ENCODE results near the gene TMEM127.
"Not testable (repeated sequence)": the region's sequence is repeated elsewhere in the genome, so short reads cannot be mapped to it uniquely, and the experiment has no call there.

TMEM127 gene

GRCh38 chr2:96247009-96247408 lies 18.8 kb downstream of the TMEM127 start:
- in situ Hi-C loops (cut with MboI; ENCODE audit: low pct_unique_long_range_greater_than_20kb, low sequenced_read_pairs) = no loop called here
- DNase-seq = peak; percentile 41

- in situ Hi-C loops (cut with MboI; ENCODE audit: low pct_unique_long_range_greater_than_20kb, low sequenced_read_pairs) = no loop called here
- peak; percentile 54 for DNase-seq
Observed at GRCh38 chr2:96245609-96246390, 20.0 kb downstream of the TMEM127 start.

- in situ Hi-C loops (cut with MboI; ENCODE audit: low pct_unique_long_range_greater_than_20kb, low sequenced_read_pairs) = no loop called here
- no peak for DNase-seq
Observed at GRCh38 chr2:96243843-96244242, 22.0 kb downstream of the TMEM127 start.

- DNase-seq = peak; percentile 53
- in situ Hi-C loops (cut with MboI; ENCODE audit: low pct_unique_long_range_greater_than_20kb, low sequenced_read_pairs) = no loop called here
Observed at GRCh38 chr2:96241900-96242611, 23.7 kb downstream of the TMEM127 start.

GRCh38 chr2:96241227-96241626 lies 24.6 kb downstream of the TMEM127 start:
- in situ Hi-C loops (cut with MboI; ENCODE audit: low pct_unique_long_range_greater_than_20kb, low sequenced_read_pairs) = no loop called here
- DNase-seq = no peak

GRCh38 chr2:96240341-96241038 lies 25.3 kb downstream of the TMEM127 start:
- in situ Hi-C loops (cut with MboI; ENCODE audit: low pct_unique_long_range_greater_than_20kb, low sequenced_read_pairs) = no loop called here
- DNase-seq = no peak

GRCh38 chr2:96239745-96240264 lies 26.0 kb downstream of the TMEM127 start:
- no peak for DNase-seq
- in situ Hi-C loops (cut with MboI; ENCODE audit: low pct_unique_long_range_greater_than_20kb, low sequenced_read_pairs) = no loop called here

GRCh38 chr2:96239091-96239490 lies 26.7 kb downstream of the TMEM127 start:
- no peak for DNase-seq
- in situ Hi-C loops (cut with MboI; ENCODE audit: low pct_unique_long_range_greater_than_20kb, low sequenced_read_pairs) = no loop called here

- in situ Hi-C loops (cut with MboI; ENCODE audit: low pct_unique_long_range_greater_than_20kb, low sequenced_read_pairs) = no loop called here
- DNase-seq = no peak
Observed at GRCh38 chr2:96238266-96238665, 27.5 kb downstream of the TMEM127 start.

GRCh38 chr2:96236882-96237281 lies 28.9 kb downstream of the TMEM127 start:
- in situ Hi-C loops (cut with MboI; ENCODE audit: low pct_unique_long_range_greater_than_20kb, low sequenced_read_pairs) = no loop called here
- DNase-seq = no peak

GRCh38 chr2:96233880-96234316 lies 31.9 kb downstream of the TMEM127 start:
- peak; percentile 54 for DNase-seq
- in situ Hi-C loops (cut with MboI; ENCODE audit: low pct_unique_long_range_greater_than_20kb, low sequenced_read_pairs) = no loop called here

GRCh38 chr2:96233436-96233835 lies 32.4 kb downstream of the TMEM127 start:
- no peak for DNase-seq

GRCh38 chr2:96231316-96231715 lies 34.5 kb downstream of the TMEM127 start:
- no peak for DNase-seq
- in situ Hi-C loops (cut with MboI; ENCODE audit: low pct_unique_long_range_greater_than_20kb, low sequenced_read_pairs) = no loop called here

More at GRCh38 chr2:96233436-96233835, 32.4 kb downstream of the TMEM127 start:
- in situ Hi-C loops (cut with MboI; ENCODE audit: low pct_unique_long_range_greater_than_20kb, low sequenced_read_pairs) = no loop called here

GRCh38 chr2:96225016-96225533 lies 40.7 kb downstream of the TMEM127 start:
- in situ Hi-C loops (cut with MboI; ENCODE audit: low pct_unique_long_range_greater_than_20kb, low sequenced_read_pairs) = no loop called here
- peak; percentile 87 for DNase-seq

GRCh38 chr2:96221106-96221505 lies 44.7 kb downstream of the TMEM127 start:
- DNase-seq; in situ Hi-C loops (cut with MboI; ENCODE audit: low pct_unique_long_range_greater_than_20kb, low sequenced_read_pairs): not testable (repeated sequence)

GRCh38 chr2:96219959-96220358 lies 45.8 kb downstream of the TMEM127 start:
- in situ Hi-C loops (cut with MboI; ENCODE audit: low pct_unique_long_range_greater_than_20kb, low sequenced_read_pairs) = not testable (repeated sequence)

GRCh38 chr2:96218508-96219131 lies 47.2 kb downstream of the TMEM127 start:
- no peak for DNase-seq
- in situ Hi-C loops (cut with MboI; ENCODE audit: low pct_unique_long_range_greater_than_20kb, low sequenced_read_pairs) = no loop called here

More at GRCh38 chr2:96219959-96220358, 45.8 kb downstream of the TMEM127 start:
- DNase-seq = not testable (repeated sequence)

- in situ Hi-C loops (cut with MboI; ENCODE audit: low pct_unique_long_range_greater_than_20kb, low sequenced_read_pairs) = no loop called here
- DNase-seq = no peak
Observed at GRCh38 chr2:96214554-96214953, 51.2 kb downstream of the TMEM127 start.

GRCh38 chr2:96213379-96213778 lies 52.4 kb downstream of the TMEM127 start:
- DNase-seq = no peak
- in situ Hi-C loops (cut with MboI; ENCODE audit: low pct_unique_long_range_greater_than_20kb, low sequenced_read_pairs) = no loop called here
